NCI-H1048 (cell line): ENCODE data around the gene SRP14.
A peak's percentile ranks its signal among the peaks of the same experiment; 100 is the strongest.
"Not testable (repeated sequence)": the region's sequence is repeated elsewhere in the genome, so short reads cannot be mapped to it uniquely, and the experiment has no call there.

ENCODE experiments used
- DNase-seq: peaks from one replicate; lab custom pipeline; 2025; lab: John Stamatoyannopoulos, UW

Gene SRP14

DNA sequence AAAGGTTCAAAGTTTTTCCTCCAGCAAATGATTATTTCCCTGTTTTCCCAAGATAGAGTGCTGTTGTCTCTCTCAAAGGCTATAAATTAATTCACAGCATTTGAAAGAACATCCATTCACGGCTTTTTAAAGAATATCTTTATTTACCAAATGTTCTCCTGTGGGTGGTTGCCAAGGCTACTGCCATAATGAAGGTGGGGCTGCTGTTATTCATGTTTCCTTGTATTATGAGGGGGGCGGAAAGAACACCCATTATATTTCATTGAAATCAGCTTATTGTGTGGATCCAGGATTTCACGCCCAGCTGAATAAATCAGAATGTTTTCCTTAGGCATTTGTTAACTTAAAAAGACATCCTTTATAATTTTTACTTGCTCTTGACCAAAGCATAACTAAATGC, 10.1 kb downstream of the SRP14 start:
- no peak for DNase-seq

GRCh38 chr15:40028193-40028592, 10.8 kb downstream of the SRP14 start:
- no peak for DNase-seq

GRCh38 chr15:40016224-40016865, 22.6 kb downstream of the SRP14 start:
- no peak for DNase-seq

GRCh38 chr15:40014390-40014789, 24.6 kb downstream of the SRP14 start:
- DNase-seq, result no peak

DNA sequence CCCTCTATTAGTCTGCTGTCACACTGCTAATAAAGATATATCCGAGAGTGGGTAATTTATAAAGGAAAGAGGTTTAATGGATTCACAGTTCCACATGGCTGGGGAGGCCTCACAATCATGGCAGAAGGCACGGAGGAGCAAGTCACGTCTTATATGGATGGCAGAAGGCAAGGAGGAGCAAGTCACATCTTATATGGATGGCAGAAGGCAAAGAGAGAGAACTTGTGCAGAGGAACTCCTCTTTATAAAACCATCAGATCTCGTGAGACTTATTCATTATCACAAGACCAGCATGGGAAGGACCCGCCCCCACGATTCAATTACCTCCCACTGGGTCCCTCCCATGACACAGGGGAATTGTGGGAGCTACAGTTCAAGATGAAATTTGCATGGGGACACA, 25.6 kb downstream of the SRP14 start:
- not testable (repeated sequence) for DNase-seq

- DNase-seq, result no peak
These were observed 27.7 kb downstream of the SRP14 start for GRCh38 chr15:40011303-40011702.

DNA sequence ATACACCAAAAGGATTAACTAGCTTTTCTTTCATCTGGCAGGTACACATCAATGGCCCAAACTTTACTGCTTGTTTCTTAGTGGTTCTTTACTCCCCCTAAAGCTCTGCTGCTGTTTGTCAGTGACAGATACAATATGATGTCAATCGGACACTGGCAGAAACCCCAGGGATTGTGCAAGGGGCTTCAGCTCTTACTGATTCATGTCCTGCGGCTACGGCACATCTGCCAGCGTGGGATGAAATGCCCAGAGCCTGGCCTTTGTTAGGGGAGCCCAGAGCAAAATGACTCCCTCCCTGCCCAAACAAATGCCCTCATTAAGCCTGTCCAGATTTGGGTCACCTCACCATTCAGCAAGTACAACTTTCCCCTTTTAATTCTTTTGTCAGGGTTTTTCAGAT, 28.3 kb downstream of the SRP14 start:
- DNase-seq, result no peak

- DNase-seq, result no peak
These were observed 30.8 kb downstream of the SRP14 start for GRCh38 chr15:40008061-40008765.

- no peak for DNase-seq
These were observed 32.3 kb downstream of the SRP14 start for GRCh38 chr15:40006646-40007045.

- DNase-seq, result no peak
These were observed 33.0 kb downstream of the SRP14 start for GRCh38 chr15:40006003-40006402.

DNA sequence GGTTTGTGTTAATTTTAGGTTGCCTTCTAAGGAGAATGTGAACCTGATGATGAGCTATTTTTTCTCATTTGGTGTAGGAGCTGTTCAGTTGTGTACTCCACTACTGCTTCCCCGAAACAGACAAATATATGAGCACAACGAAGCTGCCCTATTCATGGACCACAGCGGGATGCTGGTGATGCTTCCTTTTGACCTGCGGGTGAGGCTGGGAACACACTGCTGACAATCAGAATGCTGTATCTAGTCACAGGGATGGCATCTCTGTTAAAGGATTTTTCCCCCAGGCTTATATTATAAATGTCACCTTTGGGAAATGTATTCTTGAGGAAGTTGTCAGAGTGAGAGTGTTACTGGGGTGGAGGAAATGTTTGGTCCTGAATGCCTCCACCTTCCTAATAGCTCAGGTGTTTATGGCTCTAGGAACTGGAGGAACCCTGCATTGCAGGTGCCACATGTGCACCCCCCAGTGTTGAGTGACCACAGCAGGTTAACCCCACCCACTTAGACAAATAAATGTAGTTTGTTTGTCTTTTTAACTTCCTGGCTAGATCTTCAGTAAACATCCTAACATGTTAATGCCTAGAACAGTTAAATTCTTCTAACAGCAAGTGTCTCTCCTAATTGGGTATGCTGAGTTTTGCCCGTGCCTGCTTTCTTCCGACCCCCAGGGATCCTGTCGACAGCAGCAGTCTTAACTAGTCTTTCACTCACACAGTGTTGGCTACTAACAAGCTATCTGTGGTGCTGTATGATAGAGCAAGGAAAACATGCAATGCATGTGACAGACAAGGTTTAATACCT, 35.7 kb downstream of the SRP14 start:
- no peak for DNase-seq

DNA sequence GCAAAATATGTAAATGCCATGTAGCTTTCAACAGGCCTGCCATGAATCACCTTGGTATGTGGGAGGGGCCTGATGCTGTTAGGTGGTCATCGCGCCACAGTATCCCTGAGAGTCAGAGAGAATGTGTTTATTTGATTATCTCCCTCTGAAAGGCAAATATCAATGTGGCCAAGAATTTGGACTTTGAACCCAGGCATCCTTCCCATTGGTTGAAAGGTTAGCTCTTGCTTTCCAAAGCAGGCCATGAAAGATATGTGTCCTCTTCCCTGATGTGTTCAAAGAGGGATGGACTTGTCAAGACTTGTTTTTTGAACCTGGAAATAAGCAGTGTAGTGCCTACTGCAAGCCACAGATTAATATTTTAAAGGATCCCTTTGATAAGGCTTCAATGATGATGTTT, 36.7 kb downstream of the SRP14 start:
- peak; percentile 4 for DNase-seq

- no peak for DNase-seq
These were observed 39.3 kb downstream of the SRP14 start for GRCh38 chr15:39999538-40000200.

DNA sequence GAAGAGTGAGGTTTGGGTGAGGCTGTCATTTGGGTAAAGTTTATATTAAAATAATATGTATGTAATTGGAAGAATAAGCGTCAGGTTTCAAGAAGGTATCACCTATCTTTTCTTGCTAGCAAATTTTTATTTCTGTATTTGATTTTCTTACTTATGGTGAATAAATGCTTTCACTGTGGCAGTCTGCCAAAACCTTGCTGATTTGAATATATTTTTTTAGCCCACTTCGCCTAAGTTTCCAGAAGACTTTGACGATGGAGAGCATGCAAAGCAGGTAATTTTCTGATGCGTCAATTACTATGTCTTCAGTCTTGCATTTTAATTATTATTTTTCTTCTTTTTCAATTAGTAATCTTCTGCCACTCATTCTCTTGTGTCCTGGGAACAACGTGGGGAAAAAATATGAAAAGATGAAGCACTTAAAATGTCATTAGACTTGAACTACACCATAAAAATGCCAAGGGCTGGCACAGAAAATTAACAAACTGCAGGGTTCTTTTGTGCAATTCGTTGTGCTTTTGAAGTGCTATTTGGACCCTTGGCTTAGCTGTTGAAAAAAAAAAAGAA, 40.4 kb downstream of the SRP14 start:
- DNase-seq, result peak; percentile 57

DNA sequence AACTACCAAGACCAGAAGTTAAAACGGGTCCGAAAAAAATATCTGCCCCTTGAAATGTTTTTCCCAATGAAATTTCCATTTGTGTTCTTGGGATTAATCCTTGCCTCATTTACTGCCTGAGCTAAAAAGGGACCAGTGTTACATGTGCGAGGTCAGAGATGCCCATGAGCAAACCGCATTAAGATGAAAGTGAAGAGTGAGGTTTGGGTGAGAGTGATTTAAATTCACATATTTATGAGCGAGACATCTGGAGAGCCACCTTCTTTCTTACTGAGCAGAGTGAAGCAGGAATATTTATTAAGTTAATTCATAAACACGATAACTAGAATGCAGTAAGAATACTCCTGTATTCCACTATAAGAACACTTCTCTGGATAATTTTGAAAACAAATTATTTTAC, 41.3 kb downstream of the SRP14 start:
- no peak for DNase-seq

DNA sequence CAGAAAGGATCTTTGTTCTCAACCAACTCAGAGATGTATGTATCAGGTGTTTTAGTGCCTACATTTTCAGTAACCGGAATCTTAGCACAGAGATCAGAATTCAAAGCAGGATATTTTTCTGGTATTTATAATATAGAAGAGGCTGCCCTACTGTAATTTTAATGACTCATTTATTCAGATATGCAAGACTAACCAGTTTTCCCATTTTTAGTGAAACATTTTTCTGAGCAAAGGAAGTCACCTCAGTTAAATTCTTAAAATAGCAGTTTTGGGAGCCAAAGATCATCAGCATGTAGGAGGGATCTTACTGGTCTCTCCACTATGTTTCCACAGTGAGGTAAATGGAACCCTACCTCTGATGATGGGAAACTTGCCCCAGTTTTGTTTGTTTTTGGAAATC, 42.0 kb downstream of the SRP14 start:
- no peak for DNase-seq

DNA sequence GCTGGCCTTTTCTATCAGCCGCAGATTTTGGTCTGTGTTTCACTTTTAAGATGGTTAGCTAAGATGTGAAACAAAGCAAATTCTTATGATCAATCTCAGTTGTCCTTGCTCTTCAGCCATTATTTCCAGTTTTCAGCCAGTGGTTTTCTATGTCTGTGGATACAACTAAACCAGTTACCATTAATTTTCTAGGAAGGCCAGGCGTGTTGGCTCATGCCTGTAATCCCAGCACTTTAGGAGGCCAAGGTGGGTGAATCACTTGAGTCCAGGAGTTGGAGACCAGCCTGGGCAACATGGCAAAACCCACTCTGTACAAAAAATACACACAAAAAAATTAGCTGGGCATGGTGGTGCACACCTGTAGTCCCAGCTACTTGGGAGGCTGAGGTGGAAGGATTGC, 42.8 kb downstream of the SRP14 start:
- not testable (repeated sequence) for DNase-seq

- DNase-seq, result not testable (repeated sequence)
These were observed 46.0 kb downstream of the SRP14 start for GRCh38 chr15:39992953-39993352.

GRCh38 chr15:39990706-39991105, 48.3 kb downstream of the SRP14 start:
- DNase-seq, result no peak

DNA sequence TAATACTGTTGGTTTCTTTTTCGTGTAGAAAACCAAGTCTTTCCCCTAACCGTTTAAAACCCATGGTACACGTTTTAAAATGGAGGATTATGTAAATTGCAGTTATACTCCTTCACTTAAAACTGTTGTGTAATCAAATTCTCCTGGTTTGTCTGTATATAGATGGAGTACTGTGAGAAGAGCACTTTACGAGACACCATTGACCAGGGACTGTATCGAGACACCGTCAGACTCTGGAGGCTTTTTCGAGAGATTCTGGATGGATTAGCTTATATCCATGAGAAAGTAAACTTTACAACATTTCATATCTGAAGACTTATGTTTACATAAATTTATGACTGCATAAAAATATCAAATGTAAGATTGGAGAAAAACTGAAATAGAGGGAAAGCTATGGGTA, 51.2 kb downstream of the SRP14 start:
- DNase-seq, result no peak
